ENCODE measurements around the gene NPIPB8. TPM values are rescaled to one million over a fixed set of nuclear protein-coding genes. Genes with fewer than 3 reads are reported as not detected.

The NPIPB8 gene
- total and polyA plus RNA-seq, 2 of the 13 experiments (the other 11 are each of a cell fraction or from before 2014, with no cell fraction given): 0.49 to 2.3 TPM

- TF ChIP-seq PCBP1 (IDR thresholded peaks at IDR 0.05; ENCODE audit: borderline replicate concordance, low read depth, low read length) (no peak), IRX3 (CRISPR knock-in tag; IDR thresholded peaks at IDR 0.05; ENCODE audit: borderline replicate concordance, low read depth) (no peak), ASH2L (IDR thresholded peaks at IDR 0.05; ENCODE audit: insufficient read length, low read depth, low read length) (no peak), GZF1 (CRISPR knock-in tag; IDR thresholded peaks at IDR 0.05) (peak; percentile 64; the same call in 1 of the 2 replicates), FOSL1 (CRISPR knock-in tag; IDR thresholded peaks at IDR 0.05; ENCODE audit: borderline replicate concordance) (no peak), STAG1 (CRISPR knock-in tag; IDR thresholded peaks at IDR 0.05) (no peak), NFATC3 (CRISPR knock-in tag; IDR thresholded peaks at IDR 0.05) (no peak), MBNL3 (CRISPR knock-in tag; conservative IDR thresholded peaks at IDR 0.05) (no peak), SUZ12 (IDR thresholded peaks at IDR 0.05; ENCODE audit: low read depth, low read length) (no peak), NKX3-1 (CRISPR knock-in tag; IDR thresholded peaks at IDR 0.05) (no peak), JUND (CRISPR knock-in tag; IDR thresholded peaks at IDR 0.05) (0 out of 2 replicates have a peak, but pooled peaks have one; percentile 45), NR1H2 (CRISPR knock-in tag; IDR thresholded peaks at IDR 0.05; ENCODE audit: borderline replicate concordance, low read depth) (no peak), ZNF790 (CRISPR knock-in tag; IDR thresholded peaks at IDR 0.05; ENCODE audit: borderline replicate concordance) (no peak), SMARCC2 (IDR thresholded peaks at IDR 0.05) (no peak), HDAC6 (IDR thresholded peaks at IDR 0.05; ENCODE audit: low read depth, low read length) (no peak), SOX5 (CRISPR knock-in tag; IDR thresholded peaks at IDR 0.05; ENCODE audit: borderline replicate concordance) (peak; percentile 15; the same call in 1 of the 2 replicates), FOXA3 (CRISPR knock-in tag; IDR thresholded peaks at IDR 0.05) (peak; percentile 21; the same call in 1 of the 2 replicates), ZNF260 (CRISPR knock-in tag; IDR thresholded peaks at IDR 0.05; ENCODE audit: borderline replicate concordance, low read depth) (no peak), ZNF180 (CRISPR knock-in tag; IDR thresholded peaks at IDR 0.05; ENCODE audit: borderline replicate concordance, low read depth) (no peak), NR2C2 (CRISPR knock-in tag; IDR thresholded peaks at IDR 0.05; ENCODE audit: borderline replicate concordance) (peak; percentile 70; the same call in 1 of the 2 replicates), HOXA3 (CRISPR knock-in tag; IDR thresholded peaks at IDR 0.05) (peak; percentile 8; the same call in 1 of the 2 replicates)
- TF ChIP-seq, protein P1, sequence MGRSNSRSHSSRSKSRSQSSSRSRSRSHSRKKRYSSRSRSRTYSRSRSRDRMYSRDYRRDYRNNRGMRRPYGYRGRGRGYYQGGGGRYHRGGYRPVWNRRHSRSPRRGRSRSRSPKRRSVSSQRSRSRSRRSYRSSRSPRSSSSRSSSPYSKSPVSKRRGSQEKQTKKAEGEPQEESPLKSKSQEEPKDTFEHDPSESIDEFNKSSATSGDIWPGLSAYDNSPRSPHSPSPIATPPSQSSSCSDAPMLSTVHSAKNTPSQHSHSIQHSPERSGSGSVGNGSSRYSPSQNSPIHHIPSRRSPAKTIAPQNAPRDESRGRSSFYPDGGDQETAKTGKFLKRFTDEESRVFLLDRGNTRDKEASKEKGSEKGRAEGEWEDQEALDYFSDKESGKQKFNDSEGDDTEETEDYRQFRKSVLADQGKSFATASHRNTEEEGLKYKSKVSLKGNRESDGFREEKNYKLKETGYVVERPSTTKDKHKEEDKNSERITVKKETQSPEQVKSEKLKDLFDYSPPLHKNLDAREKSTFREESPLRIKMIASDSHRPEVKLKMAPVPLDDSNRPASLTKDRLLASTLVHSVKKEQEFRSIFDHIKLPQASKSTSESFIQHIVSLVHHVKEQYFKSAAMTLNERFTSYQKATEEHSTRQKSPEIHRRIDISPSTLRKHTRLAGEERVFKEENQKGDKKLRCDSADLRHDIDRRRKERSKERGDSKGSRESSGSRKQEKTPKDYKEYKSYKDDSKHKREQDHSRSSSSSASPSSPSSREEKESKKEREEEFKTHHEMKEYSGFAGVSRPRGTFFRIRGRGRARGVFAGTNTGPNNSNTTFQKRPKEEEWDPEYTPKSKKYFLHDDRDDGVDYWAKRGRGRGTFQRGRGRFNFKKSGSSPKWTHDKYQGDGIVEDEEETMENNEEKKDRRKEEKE (IDR thresholded peaks at IDR 0.05): no peak
- TF ChIP-seq, protein P2, sequence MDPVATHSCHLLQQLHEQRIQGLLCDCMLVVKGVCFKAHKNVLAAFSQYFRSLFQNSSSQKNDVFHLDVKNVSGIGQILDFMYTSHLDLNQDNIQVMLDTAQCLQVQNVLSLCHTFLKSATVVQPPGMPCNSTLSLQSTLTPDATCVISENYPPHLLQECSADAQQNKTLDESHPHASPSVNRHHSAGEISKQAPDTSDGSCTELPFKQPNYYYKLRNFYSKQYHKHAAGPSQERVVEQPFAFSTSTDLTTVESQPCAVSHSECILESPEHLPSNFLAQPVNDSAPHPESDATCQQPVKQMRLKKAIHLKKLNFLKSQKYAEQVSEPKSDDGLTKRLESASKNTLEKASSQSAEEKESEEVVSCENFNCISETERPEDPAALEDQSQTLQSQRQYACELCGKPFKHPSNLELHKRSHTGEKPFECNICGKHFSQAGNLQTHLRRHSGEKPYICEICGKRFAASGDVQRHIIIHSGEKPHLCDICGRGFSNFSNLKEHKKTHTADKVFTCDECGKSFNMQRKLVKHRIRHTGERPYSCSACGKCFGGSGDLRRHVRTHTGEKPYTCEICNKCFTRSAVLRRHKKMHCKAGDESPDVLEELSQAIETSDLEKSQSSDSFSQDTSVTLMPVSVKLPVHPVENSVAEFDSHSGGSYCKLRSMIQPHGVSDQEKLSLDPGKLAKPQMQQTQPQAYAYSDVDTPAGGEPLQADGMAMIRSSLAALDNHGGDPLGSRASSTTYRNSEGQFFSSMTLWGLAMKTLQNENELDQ (CRISPR knock-in tag; IDR thresholded peaks at IDR 0.05; ENCODE audit: borderline replicate concordance): no peak
- TF ChIP-seq, protein P3, sequence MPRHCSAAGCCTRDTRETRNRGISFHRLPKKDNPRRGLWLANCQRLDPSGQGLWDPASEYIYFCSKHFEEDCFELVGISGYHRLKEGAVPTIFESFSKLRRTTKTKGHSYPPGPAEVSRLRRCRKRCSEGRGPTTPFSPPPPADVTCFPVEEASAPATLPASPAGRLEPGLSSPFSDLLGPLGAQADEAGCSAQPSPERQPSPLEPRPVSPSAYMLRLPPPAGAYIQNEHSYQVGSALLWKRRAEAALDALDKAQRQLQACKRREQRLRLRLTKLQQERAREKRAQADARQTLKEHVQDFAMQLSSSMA (CRISPR knock-in tag; IDR thresholded peaks at IDR 0.05): no peak
Observed at GRCh38 chr16:28596840-28597691, 40.8 kb upstream of the NPIPB8 start, which contains the start of gene SULT1A2 (continued).

Data from HepG2 (cell line).